SK-N-SH treated with all-trans-retinoic acid at 6 μM for 48 hours (cell line): ENCODE results near the gene C1orf185.
"Not testable (repeated sequence)": the region's sequence is repeated elsewhere in the genome, so short reads cannot be mapped to it uniquely, and the experiment has no call there.

Experiments used
- ARNTL ChIP-seq: fragments of 450-650 bp; formaldehyde crosslinking; IDR thresholded peaks from 2 replicates; pipeline ENCODE4 v1.5.0; 2020; ENCODE audit warnings: low read depth, mild to moderate bottlenecking, moderate library complexity, borderline replicate concordance
- BACH2 ChIP-seq: fragments of 250-450 bp; sonication (Bioruptor Pico); IDR thresholded peaks from 2 replicates; pipeline ENCODE4 v1.9.0; 2021; ENCODE audit warnings: mild to moderate bottlenecking, borderline replicate concordance
- ESRRG ChIP-seq: fragments of 250-450 bp; sonication (Bioruptor Pico); IDR thresholded peaks from 2 replicates; pipeline ENCODE4 v1.6.1; 2021; ENCODE audit warnings: mild to moderate bottlenecking
- PPARA ChIP-seq: fragments of 250-450 bp; sonication (Bioruptor Pico); IDR thresholded peaks from 2 replicates; pipeline ENCODE4 v1.5.0; 2020; ENCODE audit warnings: mild to moderate bottlenecking, borderline replicate concordance
- TOX ChIP-seq: fragments of 250-450 bp; sonication (Bioruptor Pico); IDR thresholded peaks from 2 replicates; pipeline ENCODE4 v1.8.0; 2021; ENCODE audit warnings: mild to moderate bottlenecking, moderate library complexity, borderline replicate concordance
- ZC3H10 ChIP-seq: fragments of 250-450 bp; sonication (Bioruptor Pico); IDR thresholded peaks from 2 replicates; pipeline ENCODE4 v1.5.1; 2021; ENCODE audit warnings: mild to moderate bottlenecking, moderate library complexity
- TF ChIP-seq, protein P1 (sequence below): fragments of 250-450 bp; sonication (Bioruptor Pico); IDR thresholded peaks from 2 replicates; pipeline ENCODE4 v1.5.1; 2020; ENCODE audit warnings: low read depth, mild to moderate bottlenecking, moderate library complexity
- TF ChIP-seq, protein P2 (sequence below): fragments of 250-450 bp; sonication (Bioruptor Pico); IDR thresholded peaks from 2 replicates; pipeline ENCODE4 v1.5.0; 2020; ENCODE audit warnings: mild to moderate bottlenecking, moderate library complexity

DNA sequence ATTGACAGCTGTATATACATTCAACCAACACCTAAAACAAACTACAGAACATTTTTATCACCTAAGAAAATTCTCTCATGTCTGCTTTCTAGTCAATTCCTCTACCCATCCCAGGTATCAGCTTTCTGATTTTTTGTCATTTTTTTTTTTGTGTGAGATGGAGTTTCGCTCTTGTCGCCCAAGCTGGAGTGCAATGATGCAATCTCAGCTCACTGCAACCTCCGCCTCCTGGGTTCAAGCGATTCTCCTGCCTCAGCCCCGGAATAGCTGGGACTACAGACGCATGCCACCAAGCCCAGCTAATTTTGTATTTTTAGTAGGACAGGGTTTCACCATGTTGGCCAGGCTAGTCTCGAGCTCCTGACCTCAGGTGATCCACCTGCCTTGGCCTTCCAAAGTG lies 25.1 kb downstream of the C1orf185 start:
- TF ChIP-seq, protein P1, sequence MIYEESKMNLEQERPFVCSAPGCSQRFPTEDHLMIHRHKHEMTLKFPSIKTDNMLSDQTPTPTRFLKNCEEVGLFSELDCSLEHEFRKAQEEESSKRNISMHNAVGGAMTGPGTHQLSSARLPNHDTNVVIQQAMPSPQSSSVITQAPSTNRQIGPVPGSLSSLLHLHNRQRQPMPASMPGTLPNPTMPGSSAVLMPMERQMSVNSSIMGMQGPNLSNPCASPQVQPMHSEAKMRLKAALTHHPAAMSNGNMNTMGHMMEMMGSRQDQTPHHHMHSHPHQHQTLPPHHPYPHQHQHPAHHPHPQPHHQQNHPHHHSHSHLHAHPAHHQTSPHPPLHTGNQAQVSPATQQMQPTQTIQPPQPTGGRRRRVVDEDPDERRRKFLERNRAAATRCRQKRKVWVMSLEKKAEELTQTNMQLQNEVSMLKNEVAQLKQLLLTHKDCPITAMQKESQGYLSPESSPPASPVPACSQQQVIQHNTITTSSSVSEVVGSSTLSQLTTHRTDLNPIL (CRISPR knock-in tag): not testable (repeated sequence)
- not testable (repeated sequence) for TF ChIP-seq BACH2 (CRISPR knock-in tag); ZC3H10 (CRISPR knock-in tag); TOX (CRISPR knock-in tag); ARNTL (CRISPR knock-in tag); ESRRG (CRISPR knock-in tag); PPARA
- TF ChIP-seq, protein P2, sequence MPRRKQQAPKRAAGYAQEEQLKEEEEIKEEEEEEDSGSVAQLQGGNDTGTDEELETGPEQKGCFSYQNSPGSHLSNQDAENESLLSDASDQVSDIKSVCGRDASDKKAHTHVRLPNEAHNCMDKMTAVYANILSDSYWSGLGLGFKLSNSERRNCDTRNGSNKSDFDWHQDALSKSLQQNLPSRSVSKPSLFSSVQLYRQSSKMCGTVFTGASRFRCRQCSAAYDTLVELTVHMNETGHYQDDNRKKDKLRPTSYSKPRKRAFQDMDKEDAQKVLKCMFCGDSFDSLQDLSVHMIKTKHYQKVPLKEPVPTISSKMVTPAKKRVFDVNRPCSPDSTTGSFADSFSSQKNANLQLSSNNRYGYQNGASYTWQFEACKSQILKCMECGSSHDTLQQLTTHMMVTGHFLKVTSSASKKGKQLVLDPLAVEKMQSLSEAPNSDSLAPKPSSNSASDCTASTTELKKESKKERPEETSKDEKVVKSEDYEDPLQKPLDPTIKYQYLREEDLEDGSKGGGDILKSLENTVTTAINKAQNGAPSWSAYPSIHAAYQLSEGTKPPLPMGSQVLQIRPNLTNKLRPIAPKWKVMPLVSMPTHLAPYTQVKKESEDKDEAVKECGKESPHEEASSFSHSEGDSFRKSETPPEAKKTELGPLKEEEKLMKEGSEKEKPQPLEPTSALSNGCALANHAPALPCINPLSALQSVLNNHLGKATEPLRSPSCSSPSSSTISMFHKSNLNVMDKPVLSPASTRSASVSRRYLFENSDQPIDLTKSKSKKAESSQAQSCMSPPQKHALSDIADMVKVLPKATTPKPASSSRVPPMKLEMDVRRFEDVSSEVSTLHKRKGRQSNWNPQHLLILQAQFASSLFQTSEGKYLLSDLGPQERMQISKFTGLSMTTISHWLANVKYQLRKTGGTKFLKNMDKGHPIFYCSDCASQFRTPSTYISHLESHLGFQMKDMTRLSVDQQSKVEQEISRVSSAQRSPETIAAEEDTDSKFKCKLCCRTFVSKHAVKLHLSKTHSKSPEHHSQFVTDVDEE: not testable (repeated sequence)
